Gastrocnemius medialis (tissue), 4 donors: ENCODE results near the gene DNAJC8.

Experiments used
- POLR2A ChIP-seq, 2 donors: fragments of 450-650 bp; IDR thresholded peaks; one replicate each; pipeline ENCODE4 v1.6.1; 2017; ENCODE audit warnings: antibody characterized with exemption in 2 of 2, mild to moderate bottlenecking in 2 of 2, moderate library complexity in 2 of 2
- TF ChIP-seq, protein P1 (sequence below), 5 experiments: fragments of 450-650 bp in 3 of 5; fragments of 200-600 bp in 2 of 5; sonication (generic) in 2 of 5; IDR thresholded peaks in 4 of 5; conservative IDR thresholded peaks in 1 of 5; 1 replicate in 4 of 5; 2 replicates in 1 of 5; pipeline ENCODE4 v1.5.1; 2016 to 2019; ENCODE audit warnings: antibody characterized with exemption in 5 of 5, mild to moderate bottlenecking in 3 of 5, moderate library complexity in 3 of 5

DNA sequence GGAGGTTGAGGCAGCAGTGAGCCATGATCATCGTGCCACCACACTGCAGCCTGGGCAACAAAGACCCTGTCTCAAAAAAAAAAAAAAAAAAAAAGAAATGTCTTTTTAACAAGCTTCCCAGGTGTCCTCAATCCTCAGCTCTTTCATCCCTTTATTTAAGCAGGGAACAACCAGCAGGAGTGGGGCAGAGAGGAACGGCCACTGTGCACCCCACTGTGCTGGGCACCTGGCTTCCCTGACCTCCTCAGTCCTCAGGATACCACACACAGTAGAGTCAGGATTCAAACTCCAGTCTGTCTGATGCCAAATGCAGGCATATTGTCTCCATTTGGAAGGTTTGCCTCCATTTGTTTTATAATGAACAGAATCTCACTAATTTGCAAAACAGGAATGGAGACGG is 36.5 kb downstream of the DNAJC8 start:
- TF ChIP-seq POLR2A (IDR thresholded peaks at IDR 0.05) = no peak
- TF ChIP-seq, protein P1, sequence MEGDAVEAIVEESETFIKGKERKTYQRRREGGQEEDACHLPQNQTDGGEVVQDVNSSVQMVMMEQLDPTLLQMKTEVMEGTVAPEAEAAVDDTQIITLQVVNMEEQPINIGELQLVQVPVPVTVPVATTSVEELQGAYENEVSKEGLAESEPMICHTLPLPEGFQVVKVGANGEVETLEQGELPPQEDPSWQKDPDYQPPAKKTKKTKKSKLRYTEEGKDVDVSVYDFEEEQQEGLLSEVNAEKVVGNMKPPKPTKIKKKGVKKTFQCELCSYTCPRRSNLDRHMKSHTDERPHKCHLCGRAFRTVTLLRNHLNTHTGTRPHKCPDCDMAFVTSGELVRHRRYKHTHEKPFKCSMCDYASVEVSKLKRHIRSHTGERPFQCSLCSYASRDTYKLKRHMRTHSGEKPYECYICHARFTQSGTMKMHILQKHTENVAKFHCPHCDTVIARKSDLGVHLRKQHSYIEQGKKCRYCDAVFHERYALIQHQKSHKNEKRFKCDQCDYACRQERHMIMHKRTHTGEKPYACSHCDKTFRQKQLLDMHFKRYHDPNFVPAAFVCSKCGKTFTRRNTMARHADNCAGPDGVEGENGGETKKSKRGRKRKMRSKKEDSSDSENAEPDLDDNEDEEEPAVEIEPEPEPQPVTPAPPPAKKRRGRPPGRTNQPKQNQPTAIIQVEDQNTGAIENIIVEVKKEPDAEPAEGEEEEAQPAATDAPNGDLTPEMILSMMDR (IDR thresholded peaks at IDR 0.05 in 4 of 5, conservative IDR thresholded peaks at IDR 0.05 in 1 of 5) = no peak
